ENCODE measurements around the gene ATAD3C.

GRCh38 chr1:1482856-1483255 is 33.4 kb downstream of the ATAD3C start:
- TF ChIP-seq POLR2A (IDR thresholded peaks at IDR 0.05) = no peak
- TF ChIP-seq CTCF (IDR thresholded peaks at IDR 0.05) = no peak

All from sigmoid colon (tissue), 3 donors.